GM18517 (cell line): Measurements from ENCODE around the gene TRPC4.
"Not testable (repeated sequence)": the region's sequence is repeated elsewhere in the genome, so short reads cannot be mapped to it uniquely, and the experiment has no call there.

Experiments used
- ATAC-seq: cut with Tn5 transposase; IDR thresholded peaks from one replicate; pipeline ENCODE4 v1.9.1; 2021; ENCODE audit warnings: mild to moderate bottlenecking, moderate library complexity; ENCODE audit not compliant: unreplicated experiment

Gene TRPC4

GRCh38 chr13:37835392-37835791 lies 34.2 kb downstream of the TRPC4 start:
- no peak for ATAC-seq

GRCh38 chr13:37833411-37833810 lies 36.2 kb downstream of the TRPC4 start:
- no peak for ATAC-seq

GRCh38 chr13:37816276-37816675 lies 53.3 kb downstream of the TRPC4 start:
- no peak for ATAC-seq

- no peak for ATAC-seq
Measured at GRCh38 chr13:37811441-37811840, 58.1 kb downstream of the TRPC4 start.

GRCh38 chr13:37806666-37807065 lies 62.9 kb downstream of the TRPC4 start:
- no peak for ATAC-seq

- ATAC-seq: no peak
Measured at GRCh38 chr13:37797631-37798030, 71.9 kb downstream of the TRPC4 start.

GRCh38 chr13:37796795-37797194 lies 72.8 kb downstream of the TRPC4 start:
- not testable (repeated sequence) for ATAC-seq

GRCh38 chr13:37795326-37795725 lies 74.2 kb downstream of the TRPC4 start:
- ATAC-seq: no peak

GRCh38 chr13:37791699-37792098 lies 77.9 kb downstream of the TRPC4 start:
- no peak for ATAC-seq

- ATAC-seq: no peak
Measured at GRCh38 chr13:37788346-37788745, 81.2 kb downstream of the TRPC4 start.

- no peak for ATAC-seq
Measured at GRCh38 chr13:37777676-37778075, 91.9 kb downstream of the TRPC4 start.

GRCh38 chr13:37775871-37776270 lies 93.7 kb downstream of the TRPC4 start:
- no peak for ATAC-seq

GRCh38 chr13:37772644-37773043 lies 96.9 kb downstream of the TRPC4 start:
- ATAC-seq: no peak

- ATAC-seq: no peak
Measured at GRCh38 chr13:37769545-37769944, 100.0 kb downstream of the TRPC4 start.

- no peak for ATAC-seq
Measured at GRCh38 chr13:37769078-37769477, 100.5 kb downstream of the TRPC4 start.

GRCh38 chr13:37766502-37766901 lies 103.1 kb downstream of the TRPC4 start:
- no peak for ATAC-seq

GRCh38 chr13:37755349-37755748 lies 114.2 kb downstream of the TRPC4 start:
- no peak for ATAC-seq

- ATAC-seq: no peak
Measured at GRCh38 chr13:37753776-37754175, 115.8 kb downstream of the TRPC4 start.

GRCh38 chr13:37752146-37752545 lies 117.4 kb downstream of the TRPC4 start:
- ATAC-seq: no peak

- no peak for ATAC-seq
Measured at GRCh38 chr13:37751025-37751424, 118.5 kb downstream of the TRPC4 start.

GRCh38 chr13:37748913-37749312 lies 120.7 kb downstream of the TRPC4 start:
- no peak for ATAC-seq

GRCh38 chr13:37747071-37747612 lies 122.4 kb downstream of the TRPC4 start:
- no peak for ATAC-seq

- ATAC-seq: no peak
Measured at GRCh38 chr13:37741536-37741935, 128.0 kb downstream of the TRPC4 start.
